ENCODE results near the gene SLFNL1.

The SLFNL1 gene

DNA sequence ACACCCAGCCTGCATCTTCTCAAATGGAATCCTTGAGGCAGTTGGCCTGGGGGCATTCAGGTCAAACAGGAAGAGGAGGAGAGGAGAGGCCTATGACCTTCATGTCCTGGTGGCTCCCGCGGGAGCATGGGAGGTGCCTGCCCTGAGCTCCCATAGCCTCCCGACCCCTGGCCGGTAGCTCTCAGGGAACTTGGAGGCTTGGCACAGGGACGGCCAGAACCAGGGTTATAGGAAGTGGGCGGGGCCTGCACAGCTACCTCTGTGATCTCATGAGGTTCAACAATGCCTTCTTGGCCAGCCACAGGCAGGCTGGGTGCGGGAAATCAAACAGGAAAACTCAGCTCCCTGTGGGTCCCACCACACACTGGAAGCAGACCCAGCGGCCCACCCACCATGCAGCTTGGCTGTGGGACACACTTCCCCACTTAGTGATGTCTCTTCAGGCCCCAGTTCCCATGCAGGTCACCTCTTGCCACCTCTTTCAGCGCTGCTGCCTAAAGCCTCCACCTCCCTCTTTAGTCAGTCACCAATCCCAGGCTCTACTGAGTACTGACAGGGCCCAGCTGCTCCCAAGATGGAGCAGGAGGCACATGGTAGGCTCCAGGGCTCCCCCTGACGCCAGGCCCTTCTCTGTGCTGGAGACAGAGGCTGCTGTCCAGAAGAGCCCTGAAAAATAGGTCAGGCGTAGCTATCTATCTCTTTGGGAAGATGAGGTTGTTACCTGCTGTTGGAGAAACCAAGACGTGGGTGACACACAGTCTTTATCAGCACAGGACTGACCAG, at the start of gene SLFNL1:
SLFNL1 (minus strand) TSS at position 200 of the 783 bp plus-strand sequence. CDS start 1,065 bp downstream, outside the sequence.
- no peak for DNase-seq (ENCODE audit: low read depth)
- TF ChIP-seq, protein P1, sequence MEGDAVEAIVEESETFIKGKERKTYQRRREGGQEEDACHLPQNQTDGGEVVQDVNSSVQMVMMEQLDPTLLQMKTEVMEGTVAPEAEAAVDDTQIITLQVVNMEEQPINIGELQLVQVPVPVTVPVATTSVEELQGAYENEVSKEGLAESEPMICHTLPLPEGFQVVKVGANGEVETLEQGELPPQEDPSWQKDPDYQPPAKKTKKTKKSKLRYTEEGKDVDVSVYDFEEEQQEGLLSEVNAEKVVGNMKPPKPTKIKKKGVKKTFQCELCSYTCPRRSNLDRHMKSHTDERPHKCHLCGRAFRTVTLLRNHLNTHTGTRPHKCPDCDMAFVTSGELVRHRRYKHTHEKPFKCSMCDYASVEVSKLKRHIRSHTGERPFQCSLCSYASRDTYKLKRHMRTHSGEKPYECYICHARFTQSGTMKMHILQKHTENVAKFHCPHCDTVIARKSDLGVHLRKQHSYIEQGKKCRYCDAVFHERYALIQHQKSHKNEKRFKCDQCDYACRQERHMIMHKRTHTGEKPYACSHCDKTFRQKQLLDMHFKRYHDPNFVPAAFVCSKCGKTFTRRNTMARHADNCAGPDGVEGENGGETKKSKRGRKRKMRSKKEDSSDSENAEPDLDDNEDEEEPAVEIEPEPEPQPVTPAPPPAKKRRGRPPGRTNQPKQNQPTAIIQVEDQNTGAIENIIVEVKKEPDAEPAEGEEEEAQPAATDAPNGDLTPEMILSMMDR (IDR thresholded peaks at IDR 0.05; ENCODE audit: low read depth, low read length, missing control alignments) = no peak
- H3K4me3 ChIP-seq (ENCODE audit: low read depth, low read length) = no peak within 1 kb of the TSS

DNA sequence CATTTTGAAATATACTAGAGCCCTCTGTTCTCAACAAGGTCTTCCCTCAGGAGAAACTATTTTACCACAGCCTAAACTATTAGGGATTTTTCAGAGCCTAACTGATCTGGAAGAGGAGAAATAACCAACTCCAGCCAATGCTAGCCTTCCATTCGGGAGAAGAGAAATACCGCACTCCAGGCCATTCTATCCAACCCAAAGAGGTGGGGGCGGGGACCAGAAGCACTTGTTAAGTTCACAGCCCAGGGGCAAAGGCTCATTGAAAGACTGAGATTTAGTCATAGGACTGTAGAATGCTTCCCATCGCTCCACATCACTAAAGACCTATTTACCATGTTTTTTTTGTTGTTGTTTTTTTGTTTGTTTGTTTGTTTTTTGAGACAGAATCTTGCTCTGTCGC, 35.4 kb upstream of the SLFNL1 start:
- H3K4me3 ChIP-seq (ENCODE audit: low read depth, low read length) = no peak overlapping the region
- TF ChIP-seq, protein P1 (IDR thresholded peaks at IDR 0.05; ENCODE audit: low read depth, low read length, missing control alignments) = no peak
- no peak for DNase-seq (ENCODE audit: low read depth)

DNA sequence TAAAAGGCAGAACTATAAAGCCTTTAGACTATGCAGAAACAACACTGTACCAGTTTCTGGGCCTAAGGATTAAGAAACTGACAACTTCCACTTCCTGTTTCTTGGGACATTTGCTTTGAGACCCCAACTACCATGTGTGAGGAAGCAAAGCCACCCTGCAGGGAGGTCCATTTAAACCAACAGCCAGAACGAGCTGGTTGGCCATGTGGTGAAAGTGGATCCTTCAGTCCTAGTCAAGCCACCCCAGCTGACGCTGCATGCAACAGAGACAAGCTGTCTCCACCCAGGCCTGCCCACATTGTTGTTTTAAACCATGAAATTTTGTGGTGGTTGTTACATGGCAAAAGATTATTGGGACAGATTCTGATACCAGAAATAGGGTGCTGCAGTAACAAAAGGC, 31.8 kb upstream of the SLFNL1 start:
- H3K4me3 ChIP-seq (ENCODE audit: low read depth, low read length) = no peak overlapping the region
- DNase-seq (ENCODE audit: low read depth) = no peak
- TF ChIP-seq, protein P1 (IDR thresholded peaks at IDR 0.05; ENCODE audit: low read depth, low read length, missing control alignments) = no peak

DNA sequence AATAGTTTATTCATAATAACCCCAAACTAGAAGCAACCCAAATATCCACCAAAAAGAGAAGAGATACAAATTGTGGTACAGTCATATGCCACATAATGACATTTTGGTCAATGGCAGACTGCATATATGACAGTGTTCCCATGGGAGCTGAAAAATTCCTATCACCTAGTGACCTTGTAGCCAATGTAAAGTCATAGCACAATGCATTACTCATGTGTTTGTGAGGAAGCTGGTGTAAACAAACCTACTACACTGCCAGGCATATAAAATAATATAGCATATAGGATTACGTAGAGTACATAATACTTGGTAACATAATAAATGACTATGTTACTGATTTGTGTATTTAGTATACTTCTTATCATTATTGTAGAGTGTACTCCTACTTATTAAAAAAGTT, 29.5 kb upstream of the SLFNL1 start:
- TF ChIP-seq, protein P1 (IDR thresholded peaks at IDR 0.05; ENCODE audit: low read depth, low read length, missing control alignments) = no peak
- DNase-seq (ENCODE audit: low read depth) = no peak
- no peak overlapping the region for H3K4me3 ChIP-seq (ENCODE audit: low read depth, low read length)

DNA sequence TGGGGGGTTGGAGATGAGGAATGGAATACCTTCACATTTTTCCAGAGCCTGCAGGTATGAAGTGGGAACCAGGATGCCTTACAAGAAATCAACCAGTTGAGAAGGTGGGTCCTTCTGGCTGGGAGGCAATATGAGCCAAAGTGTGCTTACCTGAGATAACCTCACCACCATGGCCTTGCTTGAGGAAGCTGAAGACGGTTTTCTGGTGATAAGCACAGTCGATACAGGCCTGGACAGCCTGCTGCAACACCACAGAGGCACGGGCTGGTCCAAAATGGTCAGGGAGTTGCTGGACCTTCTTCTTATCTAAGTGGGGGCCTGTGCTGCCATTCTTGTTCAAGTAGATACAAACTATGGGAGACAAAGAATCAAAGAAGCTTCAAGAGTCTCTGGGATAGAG, 27.0 kb upstream of the SLFNL1 start:
- TF ChIP-seq, protein P1 (IDR thresholded peaks at IDR 0.05; ENCODE audit: low read depth, low read length, missing control alignments) = no peak
- no peak for DNase-seq (ENCODE audit: low read depth)
- H3K4me3 ChIP-seq (ENCODE audit: low read depth, low read length) = no peak overlapping the region

DNA sequence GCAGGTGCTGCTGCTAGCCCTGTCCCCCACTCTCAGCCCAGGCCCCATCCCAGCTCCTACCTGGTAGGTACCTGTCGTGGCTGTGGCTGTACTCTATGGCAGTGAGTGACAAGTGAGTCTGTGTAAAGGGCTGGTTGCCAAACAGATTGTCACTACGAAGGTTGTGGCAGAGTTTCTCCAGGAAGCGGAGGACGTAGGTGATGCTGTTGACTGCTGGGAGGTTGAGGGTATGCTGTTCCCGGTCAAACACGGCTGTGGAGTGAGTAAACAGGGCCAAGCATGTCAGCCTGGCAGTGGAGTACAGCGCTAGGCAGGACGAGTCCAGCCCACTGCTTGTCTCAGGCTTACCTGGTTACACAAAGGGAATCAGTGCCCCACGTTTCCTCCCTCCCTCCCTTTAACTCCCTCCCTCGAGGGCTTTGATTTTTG, 24.8 kb upstream of the SLFNL1 start:
- TF ChIP-seq, protein P1 (IDR thresholded peaks at IDR 0.05; ENCODE audit: low read depth, low read length, missing control alignments) = no peak
- DNase-seq (ENCODE audit: low read depth) = no peak
- H3K4me3 ChIP-seq (ENCODE audit: low read depth, low read length) = no peak overlapping the region

DNA sequence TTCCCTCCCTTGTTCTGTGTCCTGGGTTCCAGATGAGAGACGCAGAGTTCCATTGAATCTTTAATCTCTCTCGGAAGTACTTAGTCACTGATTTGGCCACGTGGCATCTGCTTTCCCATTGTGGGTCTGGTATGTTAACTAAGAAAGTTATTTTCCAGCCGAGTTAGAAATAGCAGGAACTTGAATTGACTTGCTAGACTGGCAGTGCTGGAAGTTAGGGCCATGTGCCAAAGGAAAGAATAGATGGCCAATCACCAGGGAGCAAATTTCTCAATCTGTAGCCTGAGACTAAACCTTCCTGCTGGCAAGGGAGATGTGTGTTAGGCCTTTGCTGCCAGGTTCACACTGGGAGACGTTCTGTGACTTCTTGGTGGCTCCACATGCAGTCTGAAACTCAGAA, 24.2 kb upstream of the SLFNL1 start:
- TF ChIP-seq, protein P1 (IDR thresholded peaks at IDR 0.05; ENCODE audit: low read depth, low read length, missing control alignments) = no peak
- DNase-seq (ENCODE audit: low read depth) = no peak
- H3K4me3 ChIP-seq (ENCODE audit: low read depth, low read length) = no peak overlapping the region

All from GM12864 (cell line).